ENCODE measurements around the gene TMPRSS9. TPM values are rescaled to one million over a fixed set of nuclear protein-coding genes. Genes with fewer than 3 reads are reported as not detected.

Gene TMPRSS9
- total and polyA plus RNA-seq, 2 of the 13 experiments (the other 11 are each of a cell fraction or from before 2014, with no cell fraction given): 2.5 to 5.2 TPM

DNA sequence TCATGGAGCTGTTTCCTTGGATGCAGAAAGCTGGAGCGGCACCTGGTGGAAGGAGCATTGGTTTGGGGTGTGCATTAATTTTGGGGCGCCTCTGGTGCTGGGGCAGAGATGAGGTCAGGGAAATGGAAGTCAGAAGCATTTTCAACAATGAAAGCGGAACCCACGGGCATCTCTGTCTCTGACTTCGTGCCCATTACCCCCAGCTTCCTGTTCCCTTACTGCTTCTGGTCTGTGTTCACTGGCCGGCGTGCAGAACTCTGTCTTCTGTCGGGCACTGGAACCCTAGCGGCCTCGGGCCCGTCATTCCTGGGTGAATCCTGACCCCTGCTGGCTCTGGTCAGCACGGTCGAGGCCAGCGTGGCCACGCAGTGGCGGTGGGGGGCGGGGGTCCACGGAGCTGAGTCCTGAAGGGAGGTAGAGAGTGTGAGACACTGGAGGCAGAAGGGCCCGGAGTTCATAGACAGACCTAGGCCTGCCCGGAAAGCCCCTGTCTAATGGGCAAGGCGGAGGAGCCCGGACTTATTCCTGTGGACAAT, 44.2 kb upstream of the TMPRSS9 start (continued):
- TF ChIP-seq, protein P1, sequence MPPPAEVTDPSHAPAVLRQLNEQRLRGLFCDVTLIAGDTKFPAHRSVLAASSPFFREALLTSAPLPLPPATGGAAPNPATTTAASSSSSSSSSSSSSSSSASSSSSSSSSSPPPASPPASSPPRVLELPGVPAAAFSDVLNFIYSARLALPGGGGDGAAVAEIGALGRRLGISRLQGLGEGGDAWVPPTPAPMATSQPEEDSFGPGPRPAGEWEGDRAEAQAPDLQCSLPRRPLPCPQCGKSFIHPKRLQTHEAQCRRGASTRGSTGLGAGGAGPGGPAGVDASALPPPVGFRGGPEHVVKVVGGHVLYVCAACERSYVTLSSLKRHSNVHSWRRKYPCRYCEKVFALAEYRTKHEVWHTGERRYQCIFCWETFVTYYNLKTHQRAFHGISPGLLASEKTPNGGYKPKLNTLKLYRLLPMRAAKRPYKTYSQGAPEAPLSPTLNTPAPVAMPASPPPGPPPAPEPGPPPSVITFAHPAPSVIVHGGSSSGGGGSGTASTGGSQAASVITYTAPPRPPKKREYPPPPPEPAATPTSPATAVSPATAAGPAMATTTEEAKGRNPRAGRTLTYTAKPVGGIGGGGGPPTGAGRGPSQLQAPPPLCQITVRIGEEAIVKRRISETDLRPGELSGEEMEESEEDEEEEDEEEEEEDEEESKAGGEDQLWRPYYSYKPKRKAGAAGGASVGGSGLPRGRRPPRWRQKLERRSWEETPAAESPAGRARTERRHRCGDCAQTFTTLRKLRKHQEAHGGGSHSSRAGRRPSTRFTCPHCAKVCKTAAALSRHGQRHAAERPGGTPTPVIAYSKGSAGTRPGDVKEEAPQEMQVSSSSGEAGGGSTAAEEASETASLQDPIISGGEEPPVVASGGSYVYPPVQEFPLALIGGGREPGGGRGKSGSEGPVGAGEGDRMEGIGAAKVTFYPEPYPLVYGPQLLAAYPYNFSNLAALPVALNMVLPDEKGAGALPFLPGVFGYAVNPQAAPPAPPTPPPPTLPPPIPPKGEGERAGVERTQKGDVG (CRISPR knock-in tag; IDR thresholded peaks at IDR 0.05; ENCODE audit: borderline replicate concordance): peak; percentile 66; the same call in 1 of the 2 replicates
- TF ChIP-seq ZNF674 (CRISPR knock-in tag; IDR thresholded peaks at IDR 0.05; ENCODE audit: low read depth): no peak
- TF ChIP-seq, protein P2, sequence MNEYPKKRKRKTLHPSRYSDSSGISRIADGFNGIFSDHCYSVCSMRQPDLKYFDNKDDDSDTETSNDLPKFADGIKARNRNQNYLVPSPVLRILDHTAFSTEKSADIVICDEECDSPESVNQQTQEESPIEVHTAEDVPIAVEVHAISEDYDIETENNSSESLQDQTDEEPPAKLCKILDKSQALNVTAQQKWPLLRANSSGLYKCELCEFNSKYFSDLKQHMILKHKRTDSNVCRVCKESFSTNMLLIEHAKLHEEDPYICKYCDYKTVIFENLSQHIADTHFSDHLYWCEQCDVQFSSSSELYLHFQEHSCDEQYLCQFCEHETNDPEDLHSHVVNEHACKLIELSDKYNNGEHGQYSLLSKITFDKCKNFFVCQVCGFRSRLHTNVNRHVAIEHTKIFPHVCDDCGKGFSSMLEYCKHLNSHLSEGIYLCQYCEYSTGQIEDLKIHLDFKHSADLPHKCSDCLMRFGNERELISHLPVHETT (CRISPR knock-in tag; conservative IDR thresholded peaks at IDR 0.05): 0 out of 2 replicates have a peak, but pooled peaks have one; percentile 60
- TF ChIP-seq KLF12 (CRISPR knock-in tag; IDR thresholded peaks at IDR 0.05; ENCODE audit: borderline replicate concordance): no peak
- TF ChIP-seq, protein P3, sequence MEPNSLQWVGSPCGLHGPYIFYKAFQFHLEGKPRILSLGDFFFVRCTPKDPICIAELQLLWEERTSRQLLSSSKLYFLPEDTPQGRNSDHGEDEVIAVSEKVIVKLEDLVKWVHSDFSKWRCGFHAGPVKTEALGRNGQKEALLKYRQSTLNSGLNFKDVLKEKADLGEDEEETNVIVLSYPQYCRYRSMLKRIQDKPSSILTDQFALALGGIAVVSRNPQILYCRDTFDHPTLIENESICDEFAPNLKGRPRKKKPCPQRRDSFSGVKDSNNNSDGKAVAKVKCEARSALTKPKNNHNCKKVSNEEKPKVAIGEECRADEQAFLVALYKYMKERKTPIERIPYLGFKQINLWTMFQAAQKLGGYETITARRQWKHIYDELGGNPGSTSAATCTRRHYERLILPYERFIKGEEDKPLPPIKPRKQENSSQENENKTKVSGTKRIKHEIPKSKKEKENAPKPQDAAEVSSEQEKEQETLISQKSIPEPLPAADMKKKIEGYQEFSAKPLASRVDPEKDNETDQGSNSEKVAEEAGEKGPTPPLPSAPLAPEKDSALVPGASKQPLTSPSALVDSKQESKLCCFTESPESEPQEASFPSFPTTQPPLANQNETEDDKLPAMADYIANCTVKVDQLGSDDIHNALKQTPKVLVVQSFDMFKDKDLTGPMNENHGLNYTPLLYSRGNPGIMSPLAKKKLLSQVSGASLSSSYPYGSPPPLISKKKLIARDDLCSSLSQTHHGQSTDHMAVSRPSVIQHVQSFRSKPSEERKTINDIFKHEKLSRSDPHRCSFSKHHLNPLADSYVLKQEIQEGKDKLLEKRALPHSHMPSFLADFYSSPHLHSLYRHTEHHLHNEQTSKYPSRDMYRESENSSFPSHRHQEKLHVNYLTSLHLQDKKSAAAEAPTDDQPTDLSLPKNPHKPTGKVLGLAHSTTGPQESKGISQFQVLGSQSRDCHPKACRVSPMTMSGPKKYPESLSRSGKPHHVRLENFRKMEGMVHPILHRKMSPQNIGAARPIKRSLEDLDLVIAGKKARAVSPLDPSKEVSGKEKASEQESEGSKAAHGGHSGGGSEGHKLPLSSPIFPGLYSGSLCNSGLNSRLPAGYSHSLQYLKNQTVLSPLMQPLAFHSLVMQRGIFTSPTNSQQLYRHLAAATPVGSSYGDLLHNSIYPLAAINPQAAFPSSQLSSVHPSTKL (CRISPR knock-in tag; IDR thresholded peaks at IDR 0.05): peak; percentile 62
- TF ChIP-seq ZNF382 (CRISPR knock-in tag; IDR thresholded peaks at IDR 0.05; ENCODE audit: borderline replicate concordance): no peak
- TF ChIP-seq ZFP90 (CRISPR knock-in tag; IDR thresholded peaks at IDR 0.05; ENCODE audit: borderline replicate concordance): no peak
- TF ChIP-seq RXRA (CRISPR knock-in tag; IDR thresholded peaks at IDR 0.05): 0 out of 2 replicates have a peak, but pooled peaks have one; percentile 15
- no peak for TF ChIP-seq ZNF33B (CRISPR knock-in tag; IDR thresholded peaks at IDR 0.05)
- no peak for TF ChIP-seq ZNF343 (CRISPR knock-in tag; IDR thresholded peaks at IDR 0.05)
- TF ChIP-seq ZNF282 (IDR thresholded peaks at IDR 0.05; ENCODE audit: partially characterized antibody): no peak
- TF ChIP-seq ZNF143 (CRISPR knock-in tag; IDR thresholded peaks at IDR 0.05): no peak
- TF ChIP-seq, protein P4, sequence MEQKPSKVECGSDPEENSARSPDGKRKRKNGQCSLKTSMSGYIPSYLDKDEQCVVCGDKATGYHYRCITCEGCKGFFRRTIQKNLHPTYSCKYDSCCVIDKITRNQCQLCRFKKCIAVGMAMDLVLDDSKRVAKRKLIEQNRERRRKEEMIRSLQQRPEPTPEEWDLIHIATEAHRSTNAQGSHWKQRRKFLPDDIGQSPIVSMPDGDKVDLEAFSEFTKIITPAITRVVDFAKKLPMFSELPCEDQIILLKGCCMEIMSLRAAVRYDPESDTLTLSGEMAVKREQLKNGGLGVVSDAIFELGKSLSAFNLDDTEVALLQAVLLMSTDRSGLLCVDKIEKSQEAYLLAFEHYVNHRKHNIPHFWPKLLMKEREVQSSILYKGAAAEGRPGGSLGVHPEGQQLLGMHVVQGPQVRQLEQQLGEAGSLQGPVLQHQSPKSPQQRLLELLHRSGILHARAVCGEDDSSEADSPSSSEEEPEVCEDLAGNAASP (CRISPR knock-in tag; IDR thresholded peaks at IDR 0.05; ENCODE audit: borderline replicate concordance): 0 out of 2 replicates have a peak, but pooled peaks have one; percentile 44
- TF ChIP-seq TARDBP (CRISPR knock-in tag; IDR thresholded peaks at IDR 0.05): peak; percentile 57; the same call in 1 of the 2 replicates
- TF ChIP-seq ZFP36L2 (CRISPR knock-in tag; IDR thresholded peaks at IDR 0.05): no peak
- TF ChIP-seq ZBTB42 (CRISPR knock-in tag; IDR thresholded peaks at IDR 0.05): no peak
- no peak for TF ChIP-seq ZNF180 (CRISPR knock-in tag; IDR thresholded peaks at IDR 0.05; ENCODE audit: borderline replicate concordance, low read depth)
- TF ChIP-seq ZNF317 (CRISPR knock-in tag; IDR thresholded peaks at IDR 0.05): peak; percentile 81; the same call in 1 of the 2 replicates
- TF ChIP-seq MTA1 (CRISPR knock-in tag; IDR thresholded peaks at IDR 0.05; ENCODE audit: borderline replicate concordance): 0 out of 2 replicates have a peak, but pooled peaks have one; percentile 50
